ENCODE measurements around the gene OR3A3. TPM values are rescaled to one million over a fixed set of nuclear protein-coding genes. Genes with fewer than 3 reads are reported as not detected.
A peak's percentile ranks its signal among the peaks of the same experiment; 100 is the strongest.
"Not testable (repeated sequence)": the region's sequence is repeated elsewhere in the genome, so short reads cannot be mapped to it uniquely, and the experiment has no call there.

OR3A3 gene
- polyA plus RNA-seq (2013, experiment 1 of 2) = not detected
- not detected for polyA plus RNA-seq (2013, experiment 2 of 2)

GRCh38 chr17:3411070-3411469 lies at the start of gene OR3A3:
Gene OR3A3 (plus strand): TSS chr17:3411370.
- no peak within 1 kb of the TSS for H2BK15ac ChIP-seq (replicated peaks; ENCODE audit: low read depth)
- no peak within 1 kb of the TSS for H2BK120ac ChIP-seq (ENCODE audit: low read depth, low read length)
- H3K27ac ChIP-seq (ENCODE audit: low read depth, low read length) = no peak within 1 kb of the TSS
- H3K4ac ChIP-seq (ENCODE audit: low read depth, low read length) = no peak within 1 kb of the TSS
- H3K4me2 ChIP-seq (ENCODE audit: low read length) = no peak within 1 kb of the TSS
- WGBS (ENCODE audit: extremely low coverage, insufficient coverage, low lambda C conversion rate) = no CpG with 5 or more reads among the region's 3 CpGs
- H3K36me3 ChIP-seq (ENCODE audit: control insufficient read depth, insufficient read depth, low read length) = no peaks in the 10 kb centered on the region
- no peak within 1 kb of the TSS for H3K56ac ChIP-seq (ENCODE audit: low read length)
- no peaks in the 10 kb centered on the region for H3K79me1 ChIP-seq (ENCODE audit: low read length)
- no peak within 1 kb of the TSS for H2AK5ac ChIP-seq (ENCODE audit: low read length)
- no peak within 1 kb of the TSS for H3K4me3 ChIP-seq (ENCODE audit: low read length)
- no peak within 1 kb of the TSS for H3K18ac ChIP-seq (ENCODE audit: low read length)
- no peak within 1 kb of the TSS for H3K23ac ChIP-seq (ENCODE audit: low read length)
- H2BK5ac ChIP-seq (ENCODE audit: low read length) = no peak within 1 kb of the TSS
- DNase-seq = no peak
- no peaks in the 10 kb centered on the region for H3K27me3 ChIP-seq (ENCODE audit: insufficient read depth, low read length, poor library complexity)
- H4K8ac ChIP-seq (ENCODE audit: low read depth, low read length) = no peak within 1 kb of the TSS
- H3K79me2 ChIP-seq (ENCODE audit: control insufficient read depth, insufficient read depth, low read length) = no peaks in the 10 kb centered on the region
- H4K5ac ChIP-seq (ENCODE audit: low read length) = no peak within 1 kb of the TSS
- H3K9ac ChIP-seq (ENCODE audit: low read length) = no peak within 1 kb of the TSS
- H3K4me1 ChIP-seq (ENCODE audit: control insufficient read depth, low read depth, low read length) = no peaks in the 10 kb centered on the region

- H4K8ac ChIP-seq (ENCODE audit: low read depth, low read length); H3K23ac ChIP-seq (ENCODE audit: low read length); H2BK15ac ChIP-seq (replicated peaks; ENCODE audit: low read depth); H3K79me2 ChIP-seq (ENCODE audit: control insufficient read depth, insufficient read depth, low read length); H2AK5ac ChIP-seq (ENCODE audit: low read length); H2BK120ac ChIP-seq (ENCODE audit: low read depth, low read length); H3K9ac ChIP-seq (ENCODE audit: low read length); H3K4ac ChIP-seq (ENCODE audit: low read depth, low read length); H3K27me3 ChIP-seq (ENCODE audit: insufficient read depth, low read length, poor library complexity); H3K18ac ChIP-seq (ENCODE audit: low read length); DNase-seq; H3K4me3 ChIP-seq (ENCODE audit: low read length); H4K5ac ChIP-seq (ENCODE audit: low read length); H3K4me2 ChIP-seq (ENCODE audit: low read length); H2BK5ac ChIP-seq (ENCODE audit: low read length); H3K79me1 ChIP-seq (ENCODE audit: low read length); H3K4me1 ChIP-seq (ENCODE audit: control insufficient read depth, low read depth, low read length); H3K36me3 ChIP-seq (ENCODE audit: control insufficient read depth, insufficient read depth, low read length); H3K27ac ChIP-seq (ENCODE audit: low read depth, low read length); H3K56ac ChIP-seq (ENCODE audit: low read length): not testable (repeated sequence)
- no CpG with 5 or more reads among the region's 31 CpGs for WGBS (ENCODE audit: extremely low coverage, insufficient coverage, low lambda C conversion rate)
These were observed 40.0 kb upstream of the OR3A3 start for GRCh38 chr17:3371167-3371566.

- no peak for DNase-seq
- H4K5ac ChIP-seq (ENCODE audit: low read length) = no peak overlapping the region
- no peak overlapping the region for H3K27ac ChIP-seq (ENCODE audit: low read depth, low read length)
- no peak overlapping the region for H3K23ac ChIP-seq (ENCODE audit: low read length)
- no peaks in the 10 kb centered on the region for H3K27me3 ChIP-seq (ENCODE audit: insufficient read depth, low read length, poor library complexity)
- H2BK120ac ChIP-seq (ENCODE audit: low read depth, low read length) = no peak overlapping the region
- no peak overlapping the region for H2BK5ac ChIP-seq (ENCODE audit: low read length)
- H4K8ac ChIP-seq (ENCODE audit: low read depth, low read length) = no peak overlapping the region
- H3K4me1 ChIP-seq (ENCODE audit: control insufficient read depth, low read depth, low read length) = no peaks in the 10 kb centered on the region
- H3K56ac ChIP-seq (ENCODE audit: low read length) = no peak overlapping the region
- H3K18ac ChIP-seq (ENCODE audit: low read length) = no peak overlapping the region
- no peaks in the 10 kb centered on the region for H3K36me3 ChIP-seq (ENCODE audit: control insufficient read depth, insufficient read depth, low read length)
- H3K79me2 ChIP-seq (ENCODE audit: control insufficient read depth, insufficient read depth, low read length) = no peaks in the 10 kb centered on the region
- WGBS (ENCODE audit: extremely low coverage, insufficient coverage, low lambda C conversion rate) = no CpG with 5 or more reads among the region's 8 CpGs
- H3K79me1 ChIP-seq (ENCODE audit: low read length) = no peaks in the 10 kb centered on the region
- no peak overlapping the region for H2BK15ac ChIP-seq (replicated peaks; ENCODE audit: low read depth)
- H2AK5ac ChIP-seq (ENCODE audit: low read length) = no peak overlapping the region
- no peak overlapping the region for H3K9ac ChIP-seq (ENCODE audit: low read length)
- no peak overlapping the region for H3K4ac ChIP-seq (ENCODE audit: low read depth, low read length)
- H3K4me3 ChIP-seq (ENCODE audit: low read length) = no peak overlapping the region
- no peak overlapping the region for H3K4me2 ChIP-seq (ENCODE audit: low read length)
These were observed 32.8 kb upstream of the OR3A3 start for GRCh38 chr17:3378321-3378720.

- Histone ChIP-seq H2AK5ac (ENCODE audit: low read length) (no peak overlapping the region), H3K18ac (ENCODE audit: low read length) (no peak overlapping the region), H3K56ac (ENCODE audit: low read length) (no peak overlapping the region), H3K4me3 (ENCODE audit: low read length) (no peak overlapping the region), H3K79me1 (ENCODE audit: low read length) (no peaks in the 10 kb centered on the region), H3K4ac (ENCODE audit: low read depth, low read length) (no peak overlapping the region), H3K27ac (ENCODE audit: low read depth, low read length) (no peak overlapping the region), H3K4me1 (ENCODE audit: control insufficient read depth, low read depth, low read length) (no peaks in the 10 kb centered on the region), H4K5ac (ENCODE audit: low read length) (no peak overlapping the region), H3K36me3 (ENCODE audit: control insufficient read depth, insufficient read depth, low read length) (no peaks in the 10 kb centered on the region), H3K4me2 (ENCODE audit: low read length) (no peak overlapping the region), H3K79me2 (ENCODE audit: control insufficient read depth, insufficient read depth, low read length) (no peaks in the 10 kb centered on the region), H2BK5ac (ENCODE audit: low read length) (no peak overlapping the region), H2BK15ac (replicated peaks; ENCODE audit: low read depth) (no peak overlapping the region), H3K9ac (ENCODE audit: low read length) (no peak overlapping the region), H3K23ac (ENCODE audit: low read length) (no peak overlapping the region), H2BK120ac (ENCODE audit: low read depth, low read length) (no peak overlapping the region), H3K27me3 (ENCODE audit: insufficient read depth, low read length, poor library complexity) (no peaks in the 10 kb centered on the region), H4K8ac (ENCODE audit: low read depth, low read length) (no peak overlapping the region)
- DNase-seq = no peak
- no CpG with 5 or more reads among the region's 5 CpGs for WGBS (ENCODE audit: extremely low coverage, insufficient coverage, low lambda C conversion rate)
These were observed 29.2 kb upstream of the OR3A3 start for GRCh38 chr17:3381957-3382356.

GRCh38 chr17:3385869-3386816 lies 25.0 kb upstream of the OR3A3 start, which contains the start of gene OR3A2:
Gene OR3A2 (minus strand): TSS chr17:3386308.
- H4K8ac ChIP-seq (ENCODE audit: low read depth, low read length) = no peak within 1 kb of the TSS
- H2BK15ac ChIP-seq (replicated peaks; ENCODE audit: low read depth) = no peak within 1 kb of the TSS
- H2AK5ac ChIP-seq (ENCODE audit: low read length) = no peak within 1 kb of the TSS
- H3K4me3 ChIP-seq (ENCODE audit: low read length) = no peak within 1 kb of the TSS
- H3K4me1 ChIP-seq (ENCODE audit: control insufficient read depth, low read depth, low read length) = no peaks in the 10 kb centered on the region
- no peaks in the 10 kb centered on the region for H3K36me3 ChIP-seq (ENCODE audit: control insufficient read depth, insufficient read depth, low read length)
- H3K4me2 ChIP-seq (ENCODE audit: low read length) = no peak within 1 kb of the TSS
- no peak within 1 kb of the TSS for H3K4ac ChIP-seq (ENCODE audit: low read depth, low read length)
- no peak within 1 kb of the TSS for H2BK120ac ChIP-seq (ENCODE audit: low read depth, low read length)
- H3K18ac ChIP-seq (ENCODE audit: low read length) = no peak within 1 kb of the TSS
- no peaks in the 10 kb centered on the region for H3K27me3 ChIP-seq (ENCODE audit: insufficient read depth, low read length, poor library complexity)
- no peak within 1 kb of the TSS for H4K5ac ChIP-seq (ENCODE audit: low read length)
- H3K56ac ChIP-seq (ENCODE audit: low read length) = no peak within 1 kb of the TSS
- H3K9ac ChIP-seq (ENCODE audit: low read length) = no peak within 1 kb of the TSS
- WGBS (ENCODE audit: extremely low coverage, insufficient coverage, low lambda C conversion rate) = no CpG with 5 or more reads among the region's 92 CpGs
- no peak within 1 kb of the TSS for H3K23ac ChIP-seq (ENCODE audit: low read length)
- H3K79me1 ChIP-seq (ENCODE audit: low read length) = no peaks in the 10 kb centered on the region
- peak; percentile 3 for DNase-seq
- no peaks in the 10 kb centered on the region for H3K79me2 ChIP-seq (ENCODE audit: control insufficient read depth, insufficient read depth, low read length)
- no peak within 1 kb of the TSS for H2BK5ac ChIP-seq (ENCODE audit: low read length)
- H3K27ac ChIP-seq (ENCODE audit: low read depth, low read length) = no peak within 1 kb of the TSS

All from mesendoderm (in vitro differentiated cells).